HepG2 (cell line): ENCODE data around the gene TUT1. TPM values are rescaled to one million over a fixed set of nuclear protein-coding genes. Genes with fewer than 3 reads are reported as not detected.

ENCODE experiments used
- DPF2 ChIP-seq: sonication (generic); formaldehyde crosslinking; IDR thresholded peaks from 2 replicates; pipeline ENCODE4 v1.4.0; 2020; ENCODE audit warnings: mild to moderate bottlenecking, low read depth, missing genetic modification reagents, borderline replicate concordance
- KDM5B ChIP-seq: sonication (generic); formaldehyde crosslinking; IDR thresholded peaks from 2 replicates; pipeline ENCODE4 v1.4.0; 2020; ENCODE audit warnings: missing genetic modification reagents, mild to moderate bottlenecking, borderline replicate concordance
- KLF11 ChIP-seq: IDR thresholded peaks from 2 replicates; pipeline ENCODE4 v1.6.1; 2016; ENCODE audit warnings: missing compliant biosample characterization
- KLF16 ChIP-seq, 2 experiments: sonication (generic) in 1 of 2; formaldehyde crosslinking in 1 of 2; IDR thresholded peaks; 2 replicates each; pipeline versions ENCODE4 v1.6.1 to v1.8.0; 2016 to 2023; ENCODE audit warnings: missing genetic modification reagents in 2 of 2, missing compliant biosample characterization in 1 of 2
- KMT2B ChIP-seq: IDR thresholded peaks from 2 replicates; pipeline ENCODE4 v1.6.1; 2016; ENCODE audit warnings: missing genetic modification reagents, missing compliant biosample characterization
- MBD4 ChIP-seq: IDR thresholded peaks from 2 replicates; pipeline ENCODE4 v1.6.1; 2012; ENCODE audit warnings: low read length, inconsistent platforms, borderline replicate concordance
- MEIS1 ChIP-seq: sonication (generic); formaldehyde crosslinking; IDR thresholded peaks from 2 replicates; pipeline ENCODE4 v1.9.0; 2021; ENCODE audit warnings: mild to moderate bottlenecking, missing genetic modification reagents, moderate library complexity, borderline replicate concordance
- NFRKB ChIP-seq: fragments of 450-650 bp; IDR thresholded peaks from 2 replicates; pipeline ENCODE4 v1.6.1; 2017
- POGK ChIP-seq: sonication (generic); formaldehyde crosslinking; conservative IDR thresholded peaks from 2 replicates; pipeline ENCODE4 v1.8.0; 2022; ENCODE audit warnings: mild to moderate bottlenecking, moderate library complexity, missing genetic modification reagents
- POLR2AphosphoS2 ChIP-seq: IDR thresholded peaks from 2 replicates; pipeline ENCODE4 v1.6.1; 2011; ENCODE audit warnings: low read depth, low read length, improper control_type of control experiment
- ZFAT ChIP-seq: sonication (generic); formaldehyde crosslinking; conservative IDR thresholded peaks from 2 replicates; pipeline ENCODE4 v1.8.1; 2023; ENCODE audit warnings: missing genetic modification reagents, inconsistent platforms
- ZFP37 ChIP-seq: sonication (generic); formaldehyde crosslinking; IDR thresholded peaks from 2 replicates; pipeline ENCODE4 v1.4.0; 2020; ENCODE audit warnings: missing genetic modification reagents, borderline replicate concordance
- ZNF121 ChIP-seq: sonication (generic); formaldehyde crosslinking; IDR thresholded peaks from 2 replicates; pipeline ENCODE4 v1.5.0; 2020; ENCODE audit warnings: mild to moderate bottlenecking, missing genetic modification reagents
- ZNF136 ChIP-seq: sonication (generic); formaldehyde crosslinking; IDR thresholded peaks from 2 replicates; pipeline ENCODE4 v1.8.1; 2022; ENCODE audit warnings: low read depth, mild to moderate bottlenecking, moderate library complexity, missing genetic modification reagents
- ZNF232 ChIP-seq: sonication (generic); formaldehyde crosslinking; IDR thresholded peaks from 2 replicates; pipeline ENCODE4 v1.4.0; 2020; ENCODE audit warnings: missing genetic modification reagents, borderline replicate concordance
- ZNF281 ChIP-seq: sonication (generic); formaldehyde crosslinking; IDR thresholded peaks from 2 replicates; pipeline ENCODE4 v1.4.0; 2020; ENCODE audit warnings: missing genetic modification reagents, borderline replicate concordance
- ZNF326 ChIP-seq: sonication (generic); formaldehyde crosslinking; IDR thresholded peaks from 2 replicates; pipeline ENCODE4 v1.4.0; 2020; ENCODE audit warnings: missing genetic modification reagents, borderline replicate concordance
- ZNF605 ChIP-seq: sonication (generic); formaldehyde crosslinking; IDR thresholded peaks from 2 replicates; pipeline ENCODE4 v1.8.0; 2022; ENCODE audit warnings: mild to moderate bottlenecking, missing genetic modification reagents
- ZNF660 ChIP-seq: sonication (generic); formaldehyde crosslinking; IDR thresholded peaks from 2 replicates; pipeline ENCODE4 v1.5.1; 2020; ENCODE audit warnings: mild to moderate bottlenecking, low read depth, missing genetic modification reagents, borderline replicate concordance
- ZNF674 ChIP-seq: sonication (generic); formaldehyde crosslinking; IDR thresholded peaks from 2 replicates; pipeline ENCODE4 v1.5.0; 2020; ENCODE audit warnings: low read depth, mild to moderate bottlenecking, missing genetic modification reagents
- polyA plus RNA-seq, 8 experiments: library from polyadenylated mRNA; depleted of rRNA in 3 of 8; stranded (reverse) in 7 of 8; unstranded in 1 of 8; fragments of >200 nt; fragmentation: Illumina TruSeq in 4 of 8; extraction: Trizol in 4 of 8; gene quantifications; 2 replicates each; pipeline versions ENCODE4 v1.2.1 to v1.2.3, GENCODE V29; 2011 to 2016; ENCODE audit warnings: low read depth in 4 of 8, missing spikeins in 1 of 8, mixed read lengths in 1 of 8; ENCODE audit not compliant: insufficient read depth in 1 of 8
- total RNA-seq, 5 experiments: library from RNA; depleted of rRNA; stranded (reverse); fragments of >200 nt; fragmentation: Illumina TruSeq; extraction: Trizol; gene quantifications; 2 replicates each; pipeline ENCODE4 v1.2.3, GENCODE V29; 2016; ENCODE audit warnings: low read depth in 1 of 5
- TF ChIP-seq, protein P1 (sequence below): sonication (generic); formaldehyde crosslinking; conservative IDR thresholded peaks from 2 replicates; pipeline ENCODE4 v1.8.0; 2022; ENCODE audit warnings: missing genetic modification reagents
- TF ChIP-seq, protein P2 (sequence below): sonication (generic); formaldehyde crosslinking; IDR thresholded peaks from 2 replicates; pipeline ENCODE4 v1.4.0; 2020; ENCODE audit warnings: mild to moderate bottlenecking, low read depth, missing genetic modification reagents

TUT1 gene
- total and polyA plus RNA-seq, 2 of the 13 experiments (the other 11 are each of a cell fraction or from before 2014, with no cell fraction given) = 9.7 to 14.3 TPM

- TF ChIP-seq POGK (CRISPR knock-in tag) (no peak; the same call in 1 of the 2 replicates), NFRKB (no peak), MEIS1 (CRISPR knock-in tag) (no peak), ZNF136 (CRISPR knock-in tag) (no peak), KDM5B (peak; percentile 71; the same call in 1 of the 2 replicates), ZFP37 (CRISPR knock-in tag) (no peak), KMT2B (peak; percentile 60; the same call in 1 of the 2 replicates), KLF16 (CRISPR knock-in tag; IDR thresholded peaks at IDR 0.05) (peak in 1 of 2 experiments; percentile 83; a peak in 2 of 4 replicates), ZFAT (no peak), POLR2AphosphoS2 (no peak), DPF2 (CRISPR knock-in tag) (no peak), MBD4 (no peak), ZNF660 (CRISPR knock-in tag) (no peak), ZNF326 (no peak), ZNF674 (CRISPR knock-in tag) (no peak), ZNF232 (CRISPR knock-in tag) (no peak; the same call in 1 of the 2 replicates), ZNF121 (CRISPR knock-in tag) (no peak), KLF11 (CRISPR knock-in tag) (no peak), ZNF605 (CRISPR knock-in tag) (peak; percentile 83), ZNF281 (CRISPR knock-in tag) (peak; percentile 54; the same call in 1 of the 2 replicates)
- TF ChIP-seq, protein P1, sequence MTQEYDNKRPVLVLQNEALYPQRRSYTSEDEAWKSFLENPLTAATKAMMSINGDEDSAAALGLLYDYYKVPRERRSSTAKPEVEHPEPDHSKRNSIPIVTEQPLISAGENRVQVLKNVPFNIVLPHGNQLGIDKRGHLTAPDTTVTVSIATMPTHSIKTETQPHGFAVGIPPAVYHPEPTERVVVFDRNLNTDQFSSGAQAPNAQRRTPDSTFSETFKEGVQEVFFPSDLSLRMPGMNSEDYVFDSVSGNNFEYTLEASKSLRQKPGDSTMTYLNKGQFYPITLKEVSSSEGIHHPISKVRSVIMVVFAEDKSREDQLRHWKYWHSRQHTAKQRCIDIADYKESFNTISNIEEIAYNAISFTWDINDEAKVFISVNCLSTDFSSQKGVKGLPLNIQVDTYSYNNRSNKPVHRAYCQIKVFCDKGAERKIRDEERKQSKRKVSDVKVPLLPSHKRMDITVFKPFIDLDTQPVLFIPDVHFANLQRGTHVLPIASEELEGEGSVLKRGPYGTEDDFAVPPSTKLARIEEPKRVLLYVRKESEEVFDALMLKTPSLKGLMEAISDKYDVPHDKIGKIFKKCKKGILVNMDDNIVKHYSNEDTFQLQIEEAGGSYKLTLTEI (CRISPR knock-in tag) = no peak
- TF ChIP-seq, protein P2, sequence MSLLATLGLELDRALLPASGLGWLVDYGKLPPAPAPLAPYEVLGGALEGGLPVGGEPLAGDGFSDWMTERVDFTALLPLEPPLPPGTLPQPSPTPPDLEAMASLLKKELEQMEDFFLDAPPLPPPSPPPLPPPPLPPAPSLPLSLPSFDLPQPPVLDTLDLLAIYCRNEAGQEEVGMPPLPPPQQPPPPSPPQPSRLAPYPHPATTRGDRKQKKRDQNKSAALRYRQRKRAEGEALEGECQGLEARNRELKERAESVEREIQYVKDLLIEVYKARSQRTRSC = no peak
Observed at GRCh38 chr11:62573592-62574362, 17.5 kb downstream of the TUT1 start, which contains the start of gene EEF1G (continued).
